ENCODE results near the gene MYBPC1. TPM values are rescaled to one million over a fixed set of nuclear protein-coding genes. Genes with fewer than 3 reads are reported as not detected.
"Not testable (repeated sequence)": the region's sequence is repeated elsewhere in the genome, so short reads cannot be mapped to it uniquely, and the experiment has no call there.

The MYBPC1 gene
- total RNA-seq, 1 experiment from 2014 or later, result 0.15 TPM

DNA sequence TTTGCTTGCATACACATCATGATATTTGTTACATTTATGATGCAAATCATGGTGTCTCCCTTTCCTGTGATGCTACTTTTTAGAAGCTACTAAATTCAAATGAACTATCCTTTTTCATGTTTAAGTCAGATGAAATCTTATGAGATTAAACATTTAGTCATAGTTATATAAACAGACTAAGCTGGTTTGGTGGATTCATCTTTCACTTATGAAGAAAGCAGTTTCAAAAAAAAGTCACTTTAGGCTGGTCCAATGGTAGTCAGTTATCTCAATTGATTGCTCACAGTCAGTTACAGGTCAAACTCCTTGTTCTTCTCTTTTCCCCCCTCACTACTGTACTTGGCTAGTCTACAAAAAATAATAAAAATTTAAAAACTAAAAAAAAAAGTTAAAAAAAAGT lies 124.8 kb downstream of the MYBPC1 start:
- DNase-seq (ENCODE audit: extremely low read depth, low read depth), result no peak

DNA sequence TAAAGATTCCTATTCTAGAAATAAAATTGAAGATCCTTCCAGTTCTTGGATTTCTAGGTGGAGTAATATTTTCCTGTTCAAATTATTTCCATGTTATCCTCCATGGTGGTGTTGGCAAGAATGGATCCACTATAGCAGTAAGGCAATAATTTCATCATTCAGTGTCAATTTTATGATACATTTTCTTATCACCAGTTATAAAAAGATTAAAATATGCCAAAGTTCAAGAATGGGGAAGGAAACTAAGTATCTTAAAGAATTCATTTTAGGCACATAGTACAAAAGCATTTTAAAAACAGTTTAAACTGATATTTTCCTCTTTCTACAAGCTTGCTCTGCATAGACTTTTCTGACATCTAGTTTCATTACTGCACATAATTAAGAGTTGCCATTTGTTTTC lies 125.3 kb downstream of the MYBPC1 start:
- no peak for DNase-seq (ENCODE audit: extremely low read depth, low read depth)

DNA sequence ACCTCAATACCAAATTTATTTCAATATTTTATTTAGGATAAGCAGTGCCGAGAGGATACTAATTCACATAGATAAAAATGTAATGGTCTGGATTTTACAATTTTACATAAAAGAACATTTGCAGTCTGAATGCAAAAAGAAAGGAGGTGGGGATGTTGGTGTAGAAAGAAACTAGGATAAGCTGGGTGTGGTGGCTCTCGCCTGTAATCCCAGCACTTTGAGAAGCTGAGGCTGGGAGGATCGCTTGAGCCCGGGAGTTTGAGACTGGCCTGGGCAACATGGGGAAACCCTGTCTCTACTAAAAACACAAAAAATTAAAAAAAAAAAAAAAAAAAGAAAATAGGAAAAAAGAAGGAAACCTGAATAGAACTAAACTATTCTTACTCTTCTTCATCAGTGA lies 127.6 kb downstream of the MYBPC1 start:
- DNase-seq (ENCODE audit: extremely low read depth, low read depth), result no peak

GRCh38 chr12:101727098-101727497 lies 132.3 kb downstream of the MYBPC1 start:
- no peak for DNase-seq (ENCODE audit: extremely low read depth, low read depth)

DNA sequence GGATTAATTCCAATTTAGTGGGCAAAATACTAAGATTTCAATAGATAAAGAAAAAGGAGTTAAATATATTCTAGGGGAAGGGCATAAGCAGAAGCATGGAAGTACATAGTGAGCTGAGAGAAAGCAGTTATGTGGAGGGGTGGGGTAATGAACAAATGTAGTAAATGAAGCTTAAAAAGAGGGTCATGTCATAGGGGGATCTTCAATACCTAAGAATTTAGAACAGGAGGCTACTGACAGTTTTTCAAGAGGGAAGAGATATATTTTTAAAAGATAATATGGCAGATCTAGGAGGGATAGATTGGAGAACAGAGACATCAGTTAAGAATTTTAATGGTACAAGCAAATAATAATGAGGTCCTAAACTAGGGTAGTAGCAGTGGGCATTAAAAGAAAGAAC lies 135.1 kb downstream of the MYBPC1 start:
- DNase-seq (ENCODE audit: extremely low read depth, low read depth), result no peak

DNA sequence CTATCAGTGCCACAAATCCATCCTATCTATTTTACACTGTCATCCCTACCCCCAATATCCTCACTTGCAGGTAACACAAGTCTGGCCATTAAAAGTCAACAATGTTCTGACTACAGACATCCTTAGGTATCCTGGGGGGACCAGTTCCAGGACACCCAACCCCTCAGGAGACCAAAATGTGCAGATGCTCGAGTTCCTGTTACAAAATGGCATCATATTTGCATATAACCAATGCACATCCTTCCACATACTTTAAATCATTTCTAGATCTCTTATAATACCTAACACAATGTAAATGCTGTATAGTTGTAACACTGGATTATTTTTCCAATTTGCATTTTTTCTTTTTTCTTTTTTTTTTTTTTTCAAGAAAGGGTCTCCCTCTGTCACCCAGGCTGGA lies 137.5 kb downstream of the MYBPC1 start:
- no peak for DNase-seq (ENCODE audit: extremely low read depth, low read depth)

- no peak for DNase-seq (ENCODE audit: extremely low read depth, low read depth)
Observed at GRCh38 chr12:101733166-101733565, 138.4 kb downstream of the MYBPC1 start.

- DNase-seq (ENCODE audit: extremely low read depth, low read depth), result not testable (repeated sequence)
Observed at GRCh38 chr12:101734482-101734881, 139.7 kb downstream of the MYBPC1 start.

Small RNA genes lying within 50 kb of the gene (small RNA-seq; reads per million reads assigned to genes)
- gene RNY1P16, result 0 reads per million in 2 experiments

Other genes starting within 250 kb of the MYBPC1 start
- 86.9 and 90.1 TPM in 2 replicates for gene ARL1, start 187.2 kb upstream of the MYBPC1 start, total RNA-seq (2014; rRNA removed; shearing (Covaris generic))
- gene SPIC, start 119.6 kb upstream of the MYBPC1 start, total RNA-seq (2014; rRNA removed; shearing (Covaris generic)), result not detected in 2 replicates
- 83.3 and 86.0 TPM in 2 replicates for gene CHPT1, start 102.7 kb downstream of the MYBPC1 start, total RNA-seq (2014; rRNA removed; shearing (Covaris generic))
- gene SYCP3, start 144.5 kb downstream of the MYBPC1 start, total RNA-seq (2014; rRNA removed; shearing (Covaris generic)), result 0.14 TPM in 1 of 2 replicates, not detected in the other
- gene GNPTAB, start 236.0 kb downstream of the MYBPC1 start, total RNA-seq (2014; rRNA removed; shearing (Covaris generic)), result 11.6 and 17.6 TPM in 2 replicates

All from NCI-H460 (cell line).